ENCODE results near the gene CYB5A.
"Not testable (repeated sequence)": the region's sequence is repeated elsewhere in the genome, so short reads cannot be mapped to it uniquely, and the experiment has no call there.

The CYB5A gene

GRCh38 chr18:74299162-74299561, 7.4 kb upstream of the CYB5A start:
- no peak for DNase-seq (ENCODE audit: low read depth in 1 of 2, low spot score in 1 of 2)

- no peak for DNase-seq (ENCODE audit: low read depth in 1 of 2, low spot score in 1 of 2)
Observed at GRCh38 chr18:74294526-74294925, 2.8 kb upstream of the CYB5A start.

- not testable (repeated sequence) for DNase-seq (ENCODE audit: low read depth in 1 of 2, low spot score in 1 of 2)
Observed at GRCh38 chr18:74292982-74293381, 1.2 kb upstream of the CYB5A start.

GRCh38 chr18:74292541-74292858, 737 bp upstream of the CYB5A start:
- no peak for DNase-seq (ENCODE audit: low read depth in 1 of 2, low spot score in 1 of 2)

- no peak for DNase-seq (ENCODE audit: low read depth in 1 of 2, low spot score in 1 of 2)
Observed at GRCh38 chr18:74291472-74291770, 342 bp downstream of the CYB5A start.

GRCh38 chr18:74290794-74291471, 830 bp downstream of the CYB5A start:
- no peak for DNase-seq (ENCODE audit: low read depth in 1 of 2, low spot score in 1 of 2)

- DNase-seq (ENCODE audit: low read depth in 1 of 2, low spot score in 1 of 2): no peak
Observed at GRCh38 chr18:74290021-74290420, 1.7 kb downstream of the CYB5A start.

GRCh38 chr18:74289137-74289536, 2.6 kb downstream of the CYB5A start:
- no peak for DNase-seq (ENCODE audit: low read depth in 1 of 2, low spot score in 1 of 2)

GRCh38 chr18:74288730-74289129, 3.0 kb downstream of the CYB5A start:
- no peak for DNase-seq (ENCODE audit: low read depth in 1 of 2, low spot score in 1 of 2)

GRCh38 chr18:74288041-74288440, 3.7 kb downstream of the CYB5A start:
- no peak for DNase-seq (ENCODE audit: low read depth in 1 of 2, low spot score in 1 of 2)

- no peak for DNase-seq (ENCODE audit: low read depth in 1 of 2, low spot score in 1 of 2)
Observed at GRCh38 chr18:74286856-74287255, 4.9 kb downstream of the CYB5A start.

GRCh38 chr18:74286106-74286855, 5.5 kb downstream of the CYB5A start:
- DNase-seq (ENCODE audit: low read depth in 1 of 2, low spot score in 1 of 2): no peak

GRCh38 chr18:74285583-74285982, 6.2 kb downstream of the CYB5A start:
- not testable (repeated sequence) for DNase-seq (ENCODE audit: low read depth in 1 of 2, low spot score in 1 of 2)

GRCh38 chr18:74284980-74285355, 6.8 kb downstream of the CYB5A start:
- DNase-seq (ENCODE audit: low read depth in 1 of 2, low spot score in 1 of 2): no peak

GRCh38 chr18:74284191-74284979, 7.4 kb downstream of the CYB5A start:
- DNase-seq (ENCODE audit: low read depth in 1 of 2, low spot score in 1 of 2): no peak

- no peak for DNase-seq (ENCODE audit: low read depth in 1 of 2, low spot score in 1 of 2)
Observed at GRCh38 chr18:74283646-74284045, 8.1 kb downstream of the CYB5A start.

- DNase-seq (ENCODE audit: low read depth in 1 of 2, low spot score in 1 of 2): no peak
Observed at GRCh38 chr18:74282755-74283554, 8.8 kb downstream of the CYB5A start.

GRCh38 chr18:74281980-74282754, 9.6 kb downstream of the CYB5A start:
- DNase-seq (ENCODE audit: low read depth in 1 of 2, low spot score in 1 of 2): no peak

- DNase-seq (ENCODE audit: low read depth in 1 of 2, low spot score in 1 of 2): no peak
Observed at GRCh38 chr18:74281011-74281979, 10.5 kb downstream of the CYB5A start.

GRCh38 chr18:74278983-74279382, 12.8 kb downstream of the CYB5A start:
- DNase-seq (ENCODE audit: low read depth in 1 of 2, low spot score in 1 of 2): no peak

Data from activated T-helper 1 cell treated with anti-CD3 and anti-CD28 coated beads, Interleukin-2, amount 50 U/mL, for 16 hours (primary cell).